HG02678 (cell line): ENCODE measurements around the gene LAPTM5.

Experiments used
- ATAC-seq: cut with Tn5 transposase; IDR thresholded peaks from one replicate; pipeline ENCODE4 v1.9.1; 2021; ENCODE audit warnings: mild to moderate bottlenecking, moderate library complexity; ENCODE audit not compliant: unreplicated experiment

LAPTM5 gene

DNA sequence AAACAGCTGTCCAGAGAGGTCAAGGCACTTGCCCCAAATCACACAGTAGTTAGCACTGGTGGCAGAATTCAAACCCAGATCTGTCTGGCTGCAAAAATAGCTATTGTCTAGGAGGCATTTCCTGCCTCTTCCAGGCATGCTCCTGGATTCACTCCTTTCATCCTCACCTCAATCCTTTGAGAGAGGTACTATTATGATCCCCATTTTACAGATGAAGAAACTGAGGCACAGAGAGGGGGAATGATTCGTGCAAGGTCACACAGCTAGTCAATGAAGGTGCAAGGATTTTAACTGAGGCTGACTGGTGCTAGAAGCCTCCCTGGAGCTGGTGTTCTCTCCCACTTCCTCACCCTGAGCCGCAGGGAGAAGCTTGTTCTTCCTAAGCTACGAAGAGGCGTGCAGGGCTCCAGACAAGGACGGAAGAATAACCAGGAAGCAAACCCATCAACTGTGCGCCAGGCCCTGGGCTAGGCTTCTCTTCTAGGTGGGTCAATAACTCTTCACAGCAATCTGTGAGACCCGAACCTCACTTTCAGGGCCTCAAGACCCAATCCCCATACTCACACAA is 631 bp upstream of the LAPTM5 start:
- ATAC-seq = no peak

- ATAC-seq = no peak
These were observed 826 bp downstream of the LAPTM5 start for GRCh38 chr1:30756545-30757351.

GRCh38 chr1:30756206-30756544 is 1.4 kb downstream of the LAPTM5 start:
- no peak for ATAC-seq

- no peak for ATAC-seq
These were observed 1.8 kb downstream of the LAPTM5 start for GRCh38 chr1:30755746-30756145.

GRCh38 chr1:30755334-30755733 is 2.2 kb downstream of the LAPTM5 start:
- ATAC-seq = no peak

GRCh38 chr1:30754684-30755171 is 2.8 kb downstream of the LAPTM5 start:
- ATAC-seq = peak; percentile 53

GRCh38 chr1:30753660-30754123 is 3.9 kb downstream of the LAPTM5 start:
- ATAC-seq = no peak

GRCh38 chr1:30753118-30753517 is 4.5 kb downstream of the LAPTM5 start:
- ATAC-seq = no peak

- no peak for ATAC-seq
These were observed 5.0 kb downstream of the LAPTM5 start for GRCh38 chr1:30752651-30752908.

DNA sequence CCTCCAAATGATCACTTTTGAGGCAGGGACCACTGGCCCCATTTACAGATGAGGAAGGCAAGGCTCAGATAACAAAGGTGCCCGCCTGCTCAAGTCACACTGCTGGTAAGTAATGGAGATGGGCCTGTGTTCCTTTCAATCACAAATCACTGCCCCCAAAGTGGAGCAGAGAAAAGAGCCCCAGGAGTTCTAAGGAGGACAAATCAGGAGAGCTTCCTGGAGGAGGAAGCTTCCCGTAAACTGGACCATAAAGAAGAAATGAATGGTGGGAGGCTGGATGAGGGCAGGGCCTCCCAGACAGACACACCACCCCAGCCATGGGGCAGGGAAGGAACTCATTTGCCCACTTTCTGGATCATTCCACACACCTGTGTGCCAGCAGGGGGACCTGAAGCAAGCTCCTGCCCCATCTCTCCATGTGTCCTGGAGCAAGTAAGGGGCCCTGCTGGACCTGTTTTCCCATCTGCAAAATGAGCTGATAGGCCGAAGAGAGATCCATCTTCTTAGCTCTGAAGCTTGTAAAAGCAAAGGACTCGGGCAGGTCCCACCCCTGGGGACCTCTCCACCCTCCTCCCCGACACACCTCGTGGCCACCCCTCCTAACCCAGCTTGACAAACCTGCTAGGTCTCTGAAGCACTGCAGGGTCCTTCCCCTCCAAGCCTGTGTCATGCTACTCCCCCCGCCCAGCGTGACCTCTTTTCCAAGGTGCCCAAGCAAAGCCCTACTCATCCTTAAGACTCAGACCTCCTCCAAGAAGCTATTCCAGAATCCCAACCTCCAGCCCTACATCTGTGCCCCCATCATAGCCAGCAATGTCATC is 5.5 kb downstream of the LAPTM5 start:
- no peak for ATAC-seq

GRCh38 chr1:30750731-30751291 is 6.8 kb downstream of the LAPTM5 start:
- peak; percentile 18 for ATAC-seq

DNA sequence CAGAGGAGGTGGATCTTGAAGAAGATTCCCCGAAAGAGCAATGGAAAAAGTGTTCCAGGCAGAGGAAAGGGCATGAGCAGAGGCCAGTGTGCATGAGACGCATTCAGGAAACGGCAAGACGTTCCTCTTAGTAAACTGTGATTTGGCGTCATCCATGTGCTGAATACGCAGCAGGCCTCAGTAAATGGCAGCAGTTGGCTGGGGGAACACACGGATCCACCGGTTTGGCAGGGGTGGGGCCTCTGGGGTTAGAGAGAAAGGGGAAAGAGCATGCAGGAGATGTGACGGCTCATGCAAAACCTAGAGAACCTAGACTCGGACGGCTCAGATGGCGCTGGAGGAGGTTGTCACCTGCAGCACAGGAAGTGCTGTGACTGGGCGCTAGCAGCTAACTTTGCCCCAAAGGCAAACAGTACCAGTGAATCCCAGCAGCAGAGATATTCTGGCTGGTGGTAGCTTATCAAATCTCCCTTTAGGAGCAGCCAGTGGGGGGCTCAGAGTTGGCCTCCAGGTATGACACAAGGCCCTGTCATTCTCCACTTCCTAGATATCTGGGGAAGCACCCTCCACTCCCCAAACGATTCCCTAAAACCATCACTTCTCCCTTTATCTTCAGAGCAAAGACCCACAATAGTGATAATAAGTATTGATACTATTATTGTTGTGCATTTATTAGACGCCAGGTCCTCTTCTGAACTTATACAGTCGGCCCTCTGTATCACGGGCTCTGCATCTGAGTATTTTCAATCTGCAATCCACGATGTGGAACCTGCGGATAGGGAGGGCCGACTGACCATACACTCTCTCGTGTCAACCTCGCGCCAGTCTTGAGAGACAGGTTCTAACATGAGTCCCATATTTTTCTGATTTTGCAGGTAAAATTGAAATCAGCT is 7.6 kb downstream of the LAPTM5 start:
- no peak for ATAC-seq

DNA sequence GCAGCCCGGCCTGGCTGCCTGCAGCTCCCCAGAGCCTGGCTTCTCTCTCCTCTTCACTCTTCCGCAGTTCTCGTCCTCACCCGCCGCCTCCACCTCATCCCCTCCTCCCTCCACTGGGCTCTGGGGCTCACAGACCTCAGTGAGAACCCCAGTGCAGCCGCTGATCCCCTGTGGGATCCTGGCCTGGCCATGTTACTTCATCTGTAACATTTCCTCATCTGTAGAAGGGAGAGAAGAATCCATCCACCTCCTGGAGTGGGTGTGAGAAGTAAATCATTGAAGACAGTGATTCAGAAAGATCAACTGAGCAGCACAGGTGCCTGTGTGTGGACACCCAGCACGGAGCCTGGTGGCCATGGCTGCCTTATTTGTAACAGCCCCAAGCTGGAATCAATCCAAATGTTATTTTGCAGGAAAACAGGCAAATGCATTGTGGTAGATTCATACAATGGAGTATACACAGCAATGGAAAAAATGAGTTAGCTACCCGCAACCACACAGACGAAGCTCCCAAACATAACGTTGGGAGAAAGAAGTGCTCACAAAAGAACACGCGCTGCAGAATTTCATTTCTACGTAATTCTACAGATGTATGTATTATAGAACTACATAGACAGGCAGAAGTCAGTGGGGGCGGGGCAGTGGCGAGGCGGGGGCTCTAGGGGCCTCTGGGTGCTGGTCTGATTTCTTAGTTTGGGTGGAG is 8.7 kb downstream of the LAPTM5 start:
- no peak for ATAC-seq

DNA sequence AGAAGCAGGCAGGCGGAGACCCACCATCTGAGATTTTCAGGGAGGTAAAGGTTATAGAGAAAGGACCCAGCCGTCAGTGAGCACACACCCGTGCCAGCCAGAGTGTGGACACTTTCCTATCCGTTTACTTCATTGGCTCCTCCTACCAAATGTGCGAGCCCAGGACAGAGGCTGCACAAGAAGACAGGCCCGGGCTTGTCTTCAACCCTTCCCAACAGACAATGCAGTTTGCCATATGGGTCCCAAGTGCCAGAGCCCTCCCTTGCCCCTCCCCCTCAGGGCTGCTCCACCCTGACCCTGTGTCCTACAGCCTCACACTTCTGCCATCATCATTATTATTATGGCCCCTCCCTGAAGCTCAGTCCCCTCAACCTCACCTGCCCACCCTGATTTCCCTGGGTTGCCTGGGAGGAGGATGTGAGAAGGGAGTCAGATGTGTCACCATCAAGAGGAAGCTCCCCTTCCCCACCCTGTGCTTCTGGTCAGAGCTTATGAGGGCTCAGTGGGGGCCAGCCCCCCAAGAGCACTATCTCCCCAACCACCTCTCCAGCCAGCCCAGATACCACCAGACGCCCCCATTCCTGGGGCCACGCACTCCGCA is 9.4 kb downstream of the LAPTM5 start:
- ATAC-seq = no peak

DNA sequence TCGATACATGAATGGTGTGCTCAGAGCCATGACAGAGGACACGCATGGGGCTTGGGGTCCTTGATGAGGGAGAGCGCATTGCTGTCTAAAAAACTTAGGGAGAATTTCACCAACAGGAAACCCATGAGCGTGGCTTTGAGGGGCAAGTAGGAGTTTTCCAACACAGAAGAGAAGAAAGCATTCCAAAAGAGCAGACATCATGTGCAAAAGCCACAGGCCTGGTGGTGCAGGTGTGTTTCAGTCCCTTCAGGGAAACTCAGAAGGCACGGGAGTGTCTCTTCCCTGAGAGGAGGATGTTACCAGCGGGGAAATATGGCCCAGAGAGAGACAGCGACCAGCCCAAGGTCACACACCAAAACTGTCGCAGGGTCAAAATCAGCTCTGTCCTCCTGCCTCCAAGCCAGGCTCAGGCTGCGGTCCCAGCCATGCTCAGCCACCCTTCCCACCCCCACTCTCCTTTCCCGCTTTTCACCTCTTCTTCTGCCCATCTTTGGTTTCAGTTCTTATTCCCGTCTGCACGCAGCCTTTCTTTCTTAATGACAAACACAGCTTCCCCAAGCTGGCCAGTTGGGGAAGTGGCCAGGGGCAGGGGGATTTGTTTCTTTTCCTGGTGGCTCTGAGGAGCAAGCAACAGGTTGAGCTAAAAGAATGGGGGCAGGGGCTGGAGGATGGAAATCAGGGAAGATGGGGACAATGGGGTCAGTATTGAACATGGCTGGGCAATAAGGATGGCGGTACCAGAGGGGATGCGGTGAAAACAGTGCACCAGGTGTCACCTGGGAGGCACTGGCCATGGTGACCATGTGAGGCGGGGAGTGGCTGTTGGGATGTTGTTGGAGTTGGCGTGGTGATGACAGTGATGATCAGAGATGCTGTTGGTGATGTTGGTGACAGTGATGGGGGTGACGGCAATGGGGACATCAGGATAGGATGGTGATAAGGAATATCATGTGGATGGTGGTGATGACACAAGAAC is 10.3 kb downstream of the LAPTM5 start:
- ATAC-seq = no peak

GRCh38 chr1:30746212-30747032 is 11.2 kb downstream of the LAPTM5 start:
- ATAC-seq = no peak

GRCh38 chr1:30745834-30746208 is 11.8 kb downstream of the LAPTM5 start:
- no peak for ATAC-seq
